Fibroblast of skin of left quadriceps (primary cell): ENCODE data around the gene AGTRAP.

Source experiments
- DNase-seq, 2 experiments: peaks; one replicate each; pipeline ENCODE4 v3.0.0-alpha.2; 2013; ENCODE audit warnings: low read depth in 2 of 2

The AGTRAP gene

GRCh38 chr1:11800391-11800755 lies 64.4 kb downstream of the AGTRAP start:
- no peak for DNase-seq
